PC-9 (cell line): ENCODE data around the gene CEP112. TPM values are rescaled to one million over a fixed set of nuclear protein-coding genes. Genes with fewer than 3 reads are reported as not detected.

Source experiments
- BruUV-seq: library from RNA; stranded (reverse); fragments of 400-500 nt; replicated peaks from 2 replicates; lab custom pipeline; 2021; lab: Mats Ljungman, UMichigan
- CTCF ChIA-PET: fragments of 300-600 bp; sonication (Branson Sonifier 250); formaldehyde crosslinking; loops from one replicate; lab custom pipeline; 2022; ENCODE audit warnings: antibody characterized with exemption; lab: Charles Lee
- POLR2A ChIA-PET: fragments of 300-600 bp; sonication (Branson Sonifier 250); formaldehyde crosslinking; loops from one replicate; lab custom pipeline; 2022; ENCODE audit warnings: antibody characterized with exemption; ENCODE audit not compliant: unreplicated experiment; lab: Charles Lee
- DNase-seq, 2 experiments: peaks; one replicate each; pipeline versions ENCODE4 v3.0.0 to v3.0.0-alpha.2; 2015 to 2022; ENCODE audit warnings: mixed read lengths in 1 of 2
- H2AFZ ChIP-seq: fragments of 200-600 bp; sonication (generic); 2 replicates; pipeline ENCODE4 v1.8.1; 2017; ENCODE audit warnings: antibody characterized with exemption
- H3F3A ChIP-seq: fragments of 200-600 bp; sonication (generic); 2 replicates; pipeline ENCODE4 v1.8.1; 2017; ENCODE audit warnings: antibody characterized with exemption, mild to moderate bottlenecking, low read depth; ENCODE audit not compliant: insufficient read depth
- H3K27ac ChIP-seq: fragments of 200-600 bp; sonication (generic); 2 replicates; pipeline ENCODE4 v1.6.1; 2016; ENCODE audit warnings: mixed run types
- H3K27me3 ChIP-seq: fragments of 200-600 bp; sonication (generic); 2 replicates; pipeline ENCODE4 v1.6.1; 2016; ENCODE audit warnings: low read depth, mixed run types; ENCODE audit not compliant: insufficient read depth
- H3K36me3 ChIP-seq: fragments of 200-600 bp; sonication (generic); 2 replicates; pipeline ENCODE4 v1.6.1; 2016; ENCODE audit warnings: low read depth, mixed run types
- H3K4me1 ChIP-seq: fragments of 200-600 bp; sonication (generic); replicated peaks from 2 replicates; pipeline ENCODE4 v1.6.1; 2016; ENCODE audit warnings: mixed run types; ENCODE audit not compliant: insufficient read depth
- H3K4me2 ChIP-seq: fragments of 200-600 bp; sonication (generic); 2 replicates; pipeline ENCODE4 v1.6.1; 2017; ENCODE audit warnings: mixed run types
- H3K4me3 ChIP-seq: fragments of 200-600 bp; sonication (generic); 2 replicates; pipeline ENCODE4 v1.6.1; 2016; ENCODE audit warnings: mixed run types
- H3K79me2 ChIP-seq: fragments of 200-600 bp; sonication (generic); 2 replicates; pipeline ENCODE4 v1.6.1; 2017; ENCODE audit warnings: low read depth, mixed run types
- H3K9me2 ChIP-seq: fragments of 200-600 bp; sonication (generic); 2 replicates; pipeline ENCODE4 v1.8.1; 2017; ENCODE audit warnings: mild to moderate bottlenecking; ENCODE audit not compliant: insufficient read depth
- H3K9me3 ChIP-seq: fragments of 200-600 bp; sonication (generic); 2 replicates; pipeline ENCODE4 v1.8.1; 2016; ENCODE audit warnings: low read depth; ENCODE audit not compliant: insufficient read depth
- H4K20me1 ChIP-seq: fragments of 200-600 bp; sonication (generic); 2 replicates; pipeline ENCODE4 v1.8.1; 2017; ENCODE audit not compliant: insufficient read depth
- EZH2 ChIP-seq: fragments of 200-600 bp; sonication (generic); IDR thresholded peaks from 2 replicates; pipeline ENCODE4 v1.8.0; 2017; ENCODE audit warnings: antibody characterized with exemption, low read depth
- intact Hi-C: fragments of 100-400 bp; cut with micrococcal nuclease; formaldehyde crosslinking; loops from one replicate; pipeline ENCODE4 v1.10.0; 2022; ENCODE audit not compliant: unreplicated experiment
- total RNA-seq: library from RNA; stranded (reverse); gene quantifications from 2 replicates; pipeline ENCODE4 v1.2.3, GENCODE V29; 2021
- TF ChIP-seq, protein P1 (sequence below): fragments of 200-600 bp; sonication (generic); conservative IDR thresholded peaks from 2 replicates; pipeline ENCODE4 v1.6.1; 2017; ENCODE audit warnings: mixed run types, antibody characterized with exemption, mild to moderate bottlenecking, moderate library complexity

CEP112 gene
- total RNA-seq, 1 experiment from 2014 or later = 4.3 TPM

DNA sequence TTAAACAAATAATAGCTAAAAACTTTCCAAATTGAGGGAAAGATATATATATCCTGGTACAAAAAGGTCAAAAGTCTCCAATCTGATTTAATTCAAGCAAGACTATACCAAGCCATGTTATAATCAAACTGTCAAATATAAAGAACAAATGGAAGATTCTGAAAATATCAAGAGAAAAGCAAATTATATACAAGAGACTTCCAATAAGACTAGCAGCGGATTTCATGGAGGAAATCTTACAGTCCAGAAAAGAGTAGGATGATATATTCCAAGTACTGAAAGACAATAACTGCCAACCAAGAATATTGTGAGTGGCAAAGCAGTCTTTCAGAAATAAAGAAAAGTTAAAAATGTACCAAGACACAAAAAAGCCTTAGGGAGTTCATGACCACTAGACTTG lies 102.2 kb downstream of the CEP112 start:
- H3K36me3 ChIP-seq = no peaks in the 10 kb centered on the region
- ChIA-PET CTCF (no interaction called here), POLR2A (no interaction called here)
- intact Hi-C loops = no loop called here
- no peak overlapping the region for H2AFZ ChIP-seq
- no TSS peak for BruUV-seq
- no peaks in the 10 kb centered on the region for H3K27me3 ChIP-seq
- H3F3A ChIP-seq = no peaks in the 10 kb centered on the region
- no peak overlapping the region for H3K4me3 ChIP-seq
- TF ChIP-seq EZH2 = no peak
- TF ChIP-seq, protein P1, sequence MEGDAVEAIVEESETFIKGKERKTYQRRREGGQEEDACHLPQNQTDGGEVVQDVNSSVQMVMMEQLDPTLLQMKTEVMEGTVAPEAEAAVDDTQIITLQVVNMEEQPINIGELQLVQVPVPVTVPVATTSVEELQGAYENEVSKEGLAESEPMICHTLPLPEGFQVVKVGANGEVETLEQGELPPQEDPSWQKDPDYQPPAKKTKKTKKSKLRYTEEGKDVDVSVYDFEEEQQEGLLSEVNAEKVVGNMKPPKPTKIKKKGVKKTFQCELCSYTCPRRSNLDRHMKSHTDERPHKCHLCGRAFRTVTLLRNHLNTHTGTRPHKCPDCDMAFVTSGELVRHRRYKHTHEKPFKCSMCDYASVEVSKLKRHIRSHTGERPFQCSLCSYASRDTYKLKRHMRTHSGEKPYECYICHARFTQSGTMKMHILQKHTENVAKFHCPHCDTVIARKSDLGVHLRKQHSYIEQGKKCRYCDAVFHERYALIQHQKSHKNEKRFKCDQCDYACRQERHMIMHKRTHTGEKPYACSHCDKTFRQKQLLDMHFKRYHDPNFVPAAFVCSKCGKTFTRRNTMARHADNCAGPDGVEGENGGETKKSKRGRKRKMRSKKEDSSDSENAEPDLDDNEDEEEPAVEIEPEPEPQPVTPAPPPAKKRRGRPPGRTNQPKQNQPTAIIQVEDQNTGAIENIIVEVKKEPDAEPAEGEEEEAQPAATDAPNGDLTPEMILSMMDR = no peak
- H3K9me3 ChIP-seq = no peaks in the 10 kb centered on the region
- no peak overlapping the region for H3K27ac ChIP-seq
- no peak for DNase-seq
- H3K4me1 ChIP-seq = no peaks in the 10 kb centered on the region
- no peak overlapping the region for H3K4me2 ChIP-seq
- 0 out of 2 replicates have a peak, but pooled peaks cover 8% of the 10 kb centered on the region for H3K9me2 ChIP-seq
- no peaks in the 10 kb centered on the region for H3K79me2 ChIP-seq
- H4K20me1 ChIP-seq = no peaks in the 10 kb centered on the region

DNA sequence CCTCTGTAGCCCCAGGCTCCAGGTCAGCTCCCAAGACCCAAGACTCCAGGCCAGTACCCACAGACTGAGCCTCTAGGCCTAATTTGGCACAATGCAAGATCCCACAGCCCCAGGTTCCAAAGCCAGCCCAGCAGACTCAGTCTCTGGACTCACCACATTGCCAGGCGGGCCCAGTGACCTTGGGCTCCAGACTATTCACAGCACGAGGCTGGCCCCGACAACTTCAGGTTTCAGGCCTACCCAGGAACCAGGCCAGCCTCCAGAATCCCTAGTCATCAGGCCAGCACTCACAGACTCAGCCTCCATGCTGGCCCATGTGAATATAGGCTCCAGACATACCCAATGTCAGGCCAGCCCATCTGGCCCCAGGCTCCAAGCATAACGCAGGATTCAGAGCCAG lies 103.8 kb downstream of the CEP112 start:
- TF ChIP-seq, protein P1 = no peak
- no peak for TF ChIP-seq EZH2

DNA sequence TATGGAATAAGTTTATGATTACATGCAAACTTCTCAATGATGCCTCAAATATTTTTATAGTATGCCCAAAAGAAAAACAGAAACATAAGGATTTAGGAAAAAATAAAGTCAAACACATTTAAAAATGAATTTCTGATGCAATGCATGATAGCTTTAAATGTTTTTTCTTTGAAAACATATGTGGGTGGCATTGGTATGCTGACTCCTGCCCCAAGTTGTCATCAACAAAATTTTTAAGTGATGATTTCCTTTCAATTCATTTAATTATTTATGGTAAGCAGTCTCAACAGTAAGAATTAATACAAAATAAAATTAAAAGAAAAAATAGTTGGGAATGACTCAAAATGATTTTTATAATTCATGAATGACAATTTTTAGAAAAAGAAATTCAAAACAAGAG lies 104.9 kb downstream of the CEP112 start:
- intact Hi-C loops = no loop called here
- no peaks in the 10 kb centered on the region for H3K79me2 ChIP-seq
- H4K20me1 ChIP-seq = no peaks in the 10 kb centered on the region
- ChIA-PET CTCF (no interaction called here), POLR2A (no interaction called here)
- H3K4me2 ChIP-seq = no peak overlapping the region
- no peaks in the 10 kb centered on the region for H3K4me1 ChIP-seq
- H3K27ac ChIP-seq = no peak overlapping the region
- H3K9me2 ChIP-seq = 0 out of 2 replicates have a peak, but pooled peaks cover 3% of the 10 kb centered on the region
- no peak overlapping the region for H2AFZ ChIP-seq
- H3K27me3 ChIP-seq = no peaks in the 10 kb centered on the region
- no peak for DNase-seq
- TF ChIP-seq, protein P1 = no peak
- no peak for TF ChIP-seq EZH2
- H3F3A ChIP-seq = no peaks in the 10 kb centered on the region
- no peaks in the 10 kb centered on the region for H3K9me3 ChIP-seq
- H3K36me3 ChIP-seq = no peaks in the 10 kb centered on the region
- H3K4me3 ChIP-seq = no peak overlapping the region
- BruUV-seq = no TSS peak

More for the DNA sequence above, 103.8 kb downstream of the CEP112 start:
- no peak for DNase-seq
- no peak overlapping the region for H2AFZ ChIP-seq
- POLR2A ChIA-PET = no interaction called here
- no peak overlapping the region for H3K4me3 ChIP-seq
- intact Hi-C loops = no loop called here
- H3K4me1 ChIP-seq = no peaks in the 10 kb centered on the region
- H3K27ac ChIP-seq = no peak overlapping the region
- no peaks in the 10 kb centered on the region for H4K20me1 ChIP-seq
- H3K27me3 ChIP-seq = no peaks in the 10 kb centered on the region
- 0 out of 2 replicates have a peak, but pooled peaks cover 3% of the 10 kb centered on the region for H3K9me2 ChIP-seq
- H3F3A ChIP-seq = no peaks in the 10 kb centered on the region
- no peak overlapping the region for H3K4me2 ChIP-seq
- no peaks in the 10 kb centered on the region for H3K36me3 ChIP-seq
- BruUV-seq = no TSS peak
- CTCF ChIA-PET = no interaction called here
- no peaks in the 10 kb centered on the region for H3K9me3 ChIP-seq
- H3K79me2 ChIP-seq = no peaks in the 10 kb centered on the region
